IMR-90 (cell line): Measurements from ENCODE around the gene OGFR. TPM values are rescaled to one million over a fixed set of nuclear protein-coding genes. Genes with fewer than 3 reads are reported as not detected.

Experiments
- ATAC-seq: fragments of 200-7000 bp; cut with Tn5 transposase; 2 replicates; pipeline ENCODE4 v1.9.1; 2020; ENCODE audit warnings: low read depth, mild to moderate bottlenecking, moderate library complexity
- BruUV-seq: library from RNA; stranded (reverse); fragments of 400-500 nt; replicated peaks from 2 replicates; lab custom pipeline; 2021; lab: Mats Ljungman, UMichigan
- CTCF ChIA-PET: fragments of 300-600 bp; formaldehyde crosslinking; extraction: SDS; loops from one replicate; lab custom pipeline; 2021; ENCODE audit warnings: antibody characterized with exemption; lab: Yijun Ruan, JAX
- POLR2A ChIA-PET: fragments of 300-600 bp; sonication (Branson Sonifier 250); formaldehyde crosslinking; loops from one replicate; lab custom pipeline; 2022; ENCODE audit warnings: antibody characterized with exemption; ENCODE audit not compliant: unreplicated experiment; lab: Charles Lee
- DNase-seq: peaks from one replicate; pipeline ENCODE4 v3.0.0; 2013
- H2AFZ ChIP-seq: replicated peaks from 2 replicates; pipeline ENCODE3; 2013; ENCODE audit warnings: low read length, mild to moderate bottlenecking; ENCODE audit not compliant: poor library complexity
- H2AK5ac ChIP-seq: 2 replicates; pipeline ENCODE4 v1.6.1; 2013; ENCODE audit warnings: low read depth, low read length, inconsistent platforms
- H2AK9ac ChIP-seq: replicated peaks from 2 replicates; pipeline ENCODE3; 2013; ENCODE audit warnings: mild to moderate bottlenecking, low read depth, low read length, moderate library complexity; ENCODE audit not compliant: poor library complexity
- H2BK120ac ChIP-seq: 2 replicates; pipeline ENCODE4 v1.6.1; 2013; ENCODE audit warnings: low read depth, low read length, inconsistent platforms
- H2BK15ac ChIP-seq: 3 replicates; pipeline ENCODE4 v1.6.1; 2013; ENCODE audit warnings: low read depth, low read length, inconsistent platforms
- H2BK20ac ChIP-seq: 2 replicates; pipeline ENCODE4 v1.6.1; 2013; ENCODE audit warnings: low read depth, mild to moderate bottlenecking, inconsistent platforms, low read length, moderate library complexity
- H2BK5ac ChIP-seq: 2 replicates; pipeline ENCODE4 v1.6.1; 2013; ENCODE audit warnings: mild to moderate bottlenecking, low read depth, low read length, inconsistent platforms; ENCODE audit not compliant: poor library complexity, severe bottlenecking
- H3K14ac ChIP-seq: replicated peaks from 2 replicates; pipeline ENCODE4 v1.6.1; 2013; ENCODE audit warnings: low read depth, low read length, inconsistent platforms
- H3K18ac ChIP-seq: 2 replicates; pipeline ENCODE4 v1.6.1; 2013; ENCODE audit warnings: low read depth, low read length, control low read depth
- H3K23ac ChIP-seq: 2 replicates; pipeline ENCODE4 v1.6.1; 2013; ENCODE audit warnings: low read depth, low read length, inconsistent platforms
- H3K27ac ChIP-seq: 2 replicates; pipeline ENCODE4 v1.5.1; 2013; ENCODE audit warnings: mild to moderate bottlenecking, control low read depth, low read length; ENCODE audit not compliant: insufficient read depth
- H3K27me3 ChIP-seq: 2 replicates; pipeline ENCODE4 v1.6.1; 2013; ENCODE audit warnings: low read length; ENCODE audit not compliant: control insufficient read depth, insufficient read depth
- H3K36me3 ChIP-seq: 2 replicates; pipeline ENCODE4 v1.6.1; 2013; ENCODE audit warnings: low read length, mixed read lengths; ENCODE audit not compliant: control insufficient read depth, insufficient read depth
- H3K4ac ChIP-seq: 2 replicates; pipeline ENCODE4 v1.6.1; 2013; ENCODE audit warnings: low read depth, low read length, inconsistent platforms
- H3K4me1 ChIP-seq: 2 replicates; pipeline ENCODE4 v1.6.1; 2013; ENCODE audit warnings: low read length, mixed read lengths; ENCODE audit not compliant: control insufficient read depth, insufficient read depth
- H3K4me2 ChIP-seq: 2 replicates; pipeline ENCODE4 v1.6.1; 2013; ENCODE audit warnings: low read depth, mild to moderate bottlenecking, control low read depth, low read length, moderate library complexity
- H3K4me3 ChIP-seq: 2 replicates; pipeline ENCODE4 v1.5.1; 2013; ENCODE audit warnings: low read depth, mild to moderate bottlenecking, control low read depth, low read length, moderate library complexity; ENCODE audit not compliant: insufficient read depth
- H3K56ac ChIP-seq: 2 replicates; pipeline ENCODE4 v1.6.1; 2013; ENCODE audit warnings: low read length, inconsistent platforms; ENCODE audit not compliant: insufficient read depth; ENCODE audit errors: extremely low read depth
- H3K79me1 ChIP-seq, 2 experiments: 2 replicates each; pipeline ENCODE4 v1.6.1; 2013; ENCODE audit warnings: low read length in 2 of 2, inconsistent platforms in 1 of 2, low read depth in 1 of 2
- H3K9ac ChIP-seq: 2 replicates; pipeline ENCODE4 v1.6.1; 2013; ENCODE audit warnings: low read depth, low read length, control low read depth
- H3K9me1 ChIP-seq: 2 replicates; pipeline ENCODE4 v1.6.1; 2013; ENCODE audit warnings: low read length, inconsistent platforms; ENCODE audit not compliant: insufficient read depth
- H3K9me3 ChIP-seq: 2 replicates; pipeline ENCODE4 v1.6.1; 2013; ENCODE audit warnings: low read length; ENCODE audit not compliant: control insufficient read depth, insufficient read depth
- H4K20me1 ChIP-seq: 2 replicates; pipeline ENCODE4 v1.6.1; 2013; ENCODE audit warnings: low read length, inconsistent platforms; ENCODE audit not compliant: insufficient read depth
- H4K5ac ChIP-seq: 2 replicates; pipeline ENCODE4 v1.6.1; 2013; ENCODE audit warnings: mild to moderate bottlenecking, low read depth, low read length, control low read depth
- H4K8ac ChIP-seq, 2 experiments: 2 replicates each; pipeline ENCODE4 v1.6.1; 2013; ENCODE audit warnings: low read depth in 2 of 2, low read length in 2 of 2, control low read depth in 1 of 2, inconsistent platforms in 1 of 2
- H4K91ac ChIP-seq: 2 replicates; pipeline ENCODE4 v1.6.1; 2013; ENCODE audit warnings: low read depth, low read length, inconsistent platforms; ENCODE audit not compliant: insufficient read depth
- CEBPB ChIP-seq: IDR thresholded peaks from 2 replicates; pipeline ENCODE4 v1.6.1; 2012; ENCODE audit warnings: low read depth, low read length, improper control_type of control experiment
- CHD1 ChIP-seq: IDR thresholded peaks from 2 replicates; pipeline ENCODE4 v1.6.1; 2012; ENCODE audit warnings: low read depth, low read length, improper control_type of control experiment
- CTCF ChIP-seq: conservative IDR thresholded peaks from 2 replicates; pipeline ENCODE4 v1.5.1; 2012; ENCODE audit warnings: mild to moderate bottlenecking, low read depth, low read length, improper control_type of control experiment
- ELK1 ChIP-seq: fragments of 150-350 bp; IDR thresholded peaks from 2 replicates; pipeline ENCODE4 v1.6.1; 2016; ENCODE audit warnings: low read depth, mild to moderate bottlenecking, low read length, moderate library complexity, borderline replicate concordance
- MAZ ChIP-seq: IDR thresholded peaks from 2 replicates; pipeline ENCODE4 v1.6.1; 2012; ENCODE audit warnings: low read depth, mild to moderate bottlenecking, low read length, improper control_type of control experiment, moderate library complexity, borderline replicate concordance
- MXI1 ChIP-seq: IDR thresholded peaks from 2 replicates; pipeline ENCODE4 v1.6.1; 2012; ENCODE audit warnings: low read depth, mild to moderate bottlenecking, low read length, moderate library complexity, borderline replicate concordance
- POLR2A ChIP-seq: IDR thresholded peaks from 2 replicates; pipeline ENCODE4 v1.6.1; 2012; ENCODE audit warnings: mild to moderate bottlenecking, low read depth, low read length
- RAD21 ChIP-seq: IDR thresholded peaks from 2 replicates; pipeline ENCODE4 v1.6.1; 2012; ENCODE audit warnings: low read length, improper control_type of control experiment
- RFX5 ChIP-seq: IDR thresholded peaks from 2 replicates; pipeline ENCODE4 v1.8.0; 2012; ENCODE audit warnings: low read depth, mild to moderate bottlenecking, low read length, moderate library complexity
- USF2 ChIP-seq: fragments of 150-350 bp; IDR thresholded peaks from 2 replicates; pipeline ENCODE4 v1.6.1; 2017; ENCODE audit warnings: mild to moderate bottlenecking, antibody characterized with exemption, low read length, low read depth
- WGBS, 2 experiments: methylation state at CpG; one replicate each; pipeline versions ENCODE4 v1.1.5 to v1.1.7; 2013; ENCODE audit warnings: missing lambda C conversion rate in 2 of 2; ENCODE audit not compliant: insufficient read length in 1 of 2; ENCODE audit errors: extremely low coverage in 2 of 2; 5-methylcytosine and 5-hydroxymethylcytosine counted together
- dilution Hi-C: fragments of 300-500 bp; cut with HindIII; formaldehyde crosslinking; loops from one replicate; pipeline ENCODE4 v1.14.3; 2018; ENCODE audit warnings: low sequenced_read_pairs; ENCODE audit not compliant: unreplicated experiment
- in situ Hi-C: fragments of 300-500 bp; cut with MboI; formaldehyde crosslinking; loops from 3 replicates; pipeline ENCODE4 v1.14.3; 2019; ENCODE audit warnings: low sequenced_read_pairs, inconsistent platforms, mixed read lengths
- intact Hi-C: fragments of 100-400 bp; cut with micrococcal nuclease; formaldehyde crosslinking; loops from 2 replicates; pipeline ENCODE4 v1.10.0; 2022
- polyA plus RNA-seq, 3 experiments: library from polyadenylated mRNA; depleted of rRNA; stranded (reverse); fragments of >200 nt; gene quantifications; 2 replicates each; pipeline ENCODE4 v1.2.3, GENCODE V29; 2012; ENCODE audit warnings: low replicate concordance in 1 of 3
- total RNA-seq: library from RNA; depleted of rRNA; stranded (reverse); fragments of >200 nt; gene quantifications from 2 replicates; pipeline ENCODE4 v1.2.3, GENCODE V29; 2012

Gene OGFR
- total and polyA plus RNA-seq, 2 of the 4 experiments (the other 2 are of a cell fraction), result 22.4 to 30.1 TPM

GRCh38 chr20:62800314-62801259 is 4.0 kb upstream of the OGFR start (continued):
- TF ChIP-seq RFX5, result no peak
- TF ChIP-seq MAZ, result no peak

- Histone ChIP-seq H3K4me1 (peaks cover 12% of the 10 kb centered on the region), H3K56ac (no peak overlapping the region), H3K23ac (no peak overlapping the region), H2BK20ac (no peak overlapping the region), H3K79me1 (peaks cover 11 to 26% of the 10 kb centered on the region in 2 experiments), H2AFZ (no peak overlapping the region), H3K27ac (no peak overlapping the region), H3K4ac (no peak overlapping the region), H2BK120ac (no peak overlapping the region), H3K4me2 (no peak overlapping the region), H3K9me3 (no peaks in the 10 kb centered on the region), H4K20me1 (peaks cover 22% of the 10 kb centered on the region), H2AK5ac (no peak overlapping the region), H4K91ac (no peak overlapping the region), H3K18ac (no peak overlapping the region), H4K5ac (no peak overlapping the region), H4K8ac (no peak overlapping the region), H3K27me3 (no peaks in the 10 kb centered on the region), H3K36me3 (peaks cover 32% of the 10 kb centered on the region), H2BK5ac (no peak overlapping the region), H3K14ac (no peak overlapping the region), H2AK9ac (no peak overlapping the region), H3K4me3 (no peak overlapping the region), H3K9me1 (no peaks in the 10 kb centered on the region), H2BK15ac (no peak overlapping the region), H3K9ac (no peak overlapping the region)
- dilution Hi-C loops (no loop called here), in situ Hi-C loops (no loop called here), intact Hi-C loops (no loop called here)
- no peak for ATAC-seq
- POLR2A ChIA-PET, result no interaction called here
- CTCF ChIA-PET, result no interaction called here
- no TSS peak for BruUV-seq
- WGBS, 2 experiments, result 86% methylated on average over 7 of the region's 15 CpGs; no CpG with 5 or more reads in 1 of the 2 experiments
- DNase-seq, result no peak
- no peak for TF ChIP-seq POLR2A
- TF ChIP-seq ELK1, result no peak
- no peak for TF ChIP-seq CTCF
- no peak for TF ChIP-seq MXI1
- no peak for TF ChIP-seq USF2
- TF ChIP-seq RFX5, result no peak
- no peak for TF ChIP-seq CEBPB
- TF ChIP-seq RAD21, result no peak
- TF ChIP-seq CHD1, result no peak
- no peak for TF ChIP-seq MAZ
These were observed 3.2 kb upstream of the OGFR start for GRCh38 chr20:62801284-62802010.
